Nephron (organoid): ENCODE data around the gene VEZF1.

ENCODE experiments used
- H3K27ac Mint-ChIP-seq, 3 experiments: 2 replicates each; pipeline ENCODE4 v1.8.0; 2020; ENCODE audit warnings: mixed read lengths in 3 of 3, mild to moderate bottlenecking in 2 of 3, moderate library complexity in 1 of 3
- H3K27me3 Mint-ChIP-seq: 2 replicates; pipeline ENCODE4 v1.8.0; 2021; ENCODE audit warnings: low read depth, mild to moderate bottlenecking, moderate library complexity, mixed read lengths
- H3K36me3 Mint-ChIP-seq: 2 replicates; pipeline ENCODE4 v1.8.0; 2020; ENCODE audit warnings: low read depth, mixed read lengths
- H3K4me1 Mint-ChIP-seq: 2 replicates; pipeline ENCODE4 v1.8.0; 2020; ENCODE audit warnings: mixed read lengths
- H3K4me3 Mint-ChIP-seq, 3 experiments: 2 replicates each; pipeline ENCODE4 v1.8.0; 2020; ENCODE audit warnings: mild to moderate bottlenecking in 3 of 3, mixed read lengths in 3 of 3, moderate library complexity in 2 of 3
- H3K9me3 Mint-ChIP-seq: 2 replicates; pipeline ENCODE4 v1.8.0; 2020; ENCODE audit warnings: mixed read lengths
- CTCF ChIP-seq, 3 experiments: fragments of 200-600 bp; sonication (generic); IDR thresholded peaks; one replicate each; pipeline ENCODE4 v1.5.0; 2021; ENCODE audit warnings: antibody characterized with exemption in 3 of 3; ENCODE audit not compliant: unreplicated experiment in 3 of 3

The VEZF1 gene

DNA sequence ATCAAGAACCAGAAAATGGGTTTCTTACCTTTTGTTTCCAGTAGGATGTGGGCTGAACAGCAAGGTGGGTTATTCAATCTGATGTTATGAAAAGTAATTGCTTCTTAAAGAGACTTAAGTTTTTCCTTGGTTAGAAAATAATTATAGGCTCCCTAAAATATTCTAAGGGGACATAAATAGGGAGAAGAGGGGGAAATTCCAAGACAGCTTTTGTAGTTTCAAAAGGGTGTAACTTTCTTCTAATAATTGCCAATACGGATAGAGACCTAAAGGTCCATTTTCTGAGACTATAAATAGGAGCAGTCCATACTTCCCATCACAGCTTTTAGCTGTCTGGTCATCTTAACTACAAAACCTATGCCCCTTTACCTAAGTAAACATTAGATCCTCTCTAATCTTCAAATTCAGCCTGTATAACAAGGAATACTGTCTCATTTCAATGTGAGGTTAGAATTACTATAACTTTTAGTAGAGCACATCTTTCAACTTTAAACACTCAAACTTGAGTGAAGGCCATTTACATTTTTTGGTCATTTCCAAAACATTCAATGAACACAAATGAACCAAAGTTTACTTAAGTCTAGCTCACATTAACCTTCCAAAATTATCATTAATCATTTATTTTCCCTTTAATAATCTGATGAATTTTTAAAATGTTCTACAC lies 13.5 kb upstream of the VEZF1 start:
- Mint-ChIP-seq H3K4me3 (no peak overlapping the region), H3K36me3 (peaks cover 68% of the 10 kb centered on the region), H3K27me3 (no peaks in the 10 kb centered on the region), H3K4me1 (peaks cover 49% of the 10 kb centered on the region), H3K27ac (no peak overlapping the region), H3K9me3 (no peaks in the 10 kb centered on the region)
- no peak for TF ChIP-seq CTCF (IDR thresholded peaks at IDR 0.05; ENCODE audit: unreplicated experiment in 3 of 3)

GRCh38 chr17:57999496-58000017 lies 11.5 kb upstream of the VEZF1 start:
- H3K27me3 Mint-ChIP-seq = no peaks in the 10 kb centered on the region
- no peak overlapping the region for H3K4me3 Mint-ChIP-seq
- H3K9me3 Mint-ChIP-seq = no peaks in the 10 kb centered on the region
- peak overlapping the region; percentile 23 to 38 (median 34) for H3K27ac Mint-ChIP-seq
- H3K36me3 Mint-ChIP-seq = peaks cover 53% of the 10 kb centered on the region
- TF ChIP-seq CTCF (IDR thresholded peaks at IDR 0.05; ENCODE audit: unreplicated experiment in 3 of 3) = peak; percentile 82 to 89 (median 83)
- H3K4me1 Mint-ChIP-seq = peaks cover 37% of the 10 kb centered on the region

DNA sequence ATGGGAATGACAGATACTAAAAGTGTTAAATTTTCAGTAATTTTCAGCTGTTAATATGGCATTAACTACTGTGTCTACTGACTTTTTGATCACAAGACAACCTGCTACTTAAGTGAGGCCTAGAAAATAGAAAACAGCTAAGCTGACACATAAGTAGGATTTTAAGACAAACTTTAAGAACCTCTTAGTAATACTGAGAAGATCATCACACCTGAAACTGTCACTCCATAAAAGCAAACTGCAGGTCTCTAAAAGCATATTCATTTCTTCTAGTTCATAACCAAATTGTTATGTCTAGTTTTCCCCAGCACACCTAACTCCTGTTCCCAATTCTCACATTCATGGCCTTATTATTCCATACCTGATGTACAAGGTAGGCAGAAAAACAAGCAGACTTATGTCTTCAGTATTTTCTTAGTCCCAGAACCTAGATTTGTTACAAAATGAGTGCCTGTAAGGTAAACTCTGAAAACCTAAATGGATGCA lies 11.0 kb upstream of the VEZF1 start:
- Mint-ChIP-seq H3K9me3 (no peaks in the 10 kb centered on the region), H3K27ac (peak overlapping the region; percentile 23 to 38 (median 34))

DNA sequence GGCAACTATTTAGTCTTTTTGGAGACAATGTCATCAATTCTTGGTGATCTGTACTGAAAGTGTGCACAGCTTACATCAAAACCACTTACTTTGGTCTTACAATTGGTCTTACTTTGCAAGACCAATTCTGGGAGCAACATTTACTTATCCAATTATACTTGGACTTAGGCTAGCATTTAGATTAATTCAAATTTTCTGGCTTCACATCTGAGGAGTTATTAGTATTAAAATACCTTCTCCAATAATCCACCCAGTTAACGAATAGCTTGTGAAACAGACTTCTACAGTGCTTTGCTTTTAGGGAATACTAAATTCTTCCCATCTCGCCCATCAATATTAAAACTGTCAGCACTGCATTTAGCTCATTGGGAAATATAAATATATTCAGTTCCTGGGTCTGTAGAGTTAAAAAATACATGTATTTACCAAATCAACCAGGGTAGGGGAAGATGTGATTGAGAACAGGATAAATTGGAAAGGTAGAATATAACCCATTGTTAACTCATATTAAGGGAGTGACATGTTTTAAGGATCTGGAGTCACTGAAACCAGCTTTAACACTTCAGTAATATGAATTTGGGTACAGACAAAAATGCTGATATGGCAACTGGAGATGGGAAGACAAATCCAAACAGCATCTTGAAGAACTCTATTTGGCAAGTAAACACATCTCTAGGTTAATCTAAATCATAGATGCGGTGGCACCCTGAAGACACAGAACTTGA lies 9.2 kb upstream of the VEZF1 start:
- Mint-ChIP-seq H3K9me3 (no peaks in the 10 kb centered on the region), H3K4me1 (peaks cover 35% of the 10 kb centered on the region), H3K27ac (no peak overlapping the region), H3K36me3 (peaks cover 31% of the 10 kb centered on the region), H3K27me3 (no peaks in the 10 kb centered on the region), H3K4me3 (no peak overlapping the region)
- no peak for TF ChIP-seq CTCF (IDR thresholded peaks at IDR 0.05; ENCODE audit: unreplicated experiment in 3 of 3)

More for the DNA sequence above, 11.0 kb upstream of the VEZF1 start:
- H3K36me3 Mint-ChIP-seq = peaks cover 49% of the 10 kb centered on the region
- H3K4me3 Mint-ChIP-seq = no peak overlapping the region
- no peak for TF ChIP-seq CTCF (IDR thresholded peaks at IDR 0.05; ENCODE audit: unreplicated experiment in 3 of 3)
- peaks cover 37% of the 10 kb centered on the region for H3K4me1 Mint-ChIP-seq
- no peaks in the 10 kb centered on the region for H3K27me3 Mint-ChIP-seq

DNA sequence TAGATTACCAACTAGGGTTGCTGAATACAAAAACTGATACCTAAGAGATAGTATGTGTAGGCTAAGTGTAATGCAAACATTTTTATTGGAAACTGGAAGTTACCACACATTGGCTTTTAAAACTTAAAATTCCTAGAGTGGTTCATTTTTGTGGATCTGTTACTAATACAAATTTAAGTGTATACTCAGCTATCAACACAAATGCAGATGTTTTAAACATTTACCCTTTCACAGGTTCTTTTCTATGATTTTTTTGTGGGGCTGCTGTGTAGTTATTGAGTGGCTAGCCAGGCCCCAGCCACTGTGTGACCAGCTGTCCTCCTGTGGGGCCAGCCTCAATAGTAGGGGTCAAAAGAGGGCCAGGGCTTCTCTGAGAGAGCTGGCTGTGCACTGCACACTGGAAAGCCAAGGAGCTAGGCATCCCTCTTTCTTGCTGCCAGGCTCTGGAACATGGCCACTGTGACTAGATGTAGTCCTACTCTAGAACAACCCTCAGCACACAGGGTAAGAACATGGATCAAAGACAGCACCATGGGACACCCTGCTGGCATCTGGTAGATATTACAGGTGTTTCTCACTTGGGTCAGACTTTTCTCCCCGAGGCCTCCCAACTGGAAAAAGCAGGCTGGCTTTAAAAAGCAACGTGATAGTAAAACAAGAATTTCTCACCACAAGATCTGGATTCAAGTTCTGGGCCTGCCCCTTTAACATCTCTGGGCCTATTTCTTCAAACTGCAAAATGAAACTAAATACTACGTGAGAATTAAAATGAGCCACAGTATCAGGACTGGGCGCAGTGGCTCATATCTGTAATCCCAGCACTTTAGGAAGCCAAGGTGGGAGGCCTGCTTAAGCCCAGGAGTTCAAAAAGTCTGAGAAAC lies 7.3 kb upstream of the VEZF1 start:
- peak overlapping the region; percentile 7 to 48 (median 15) for H3K27ac Mint-ChIP-seq
- H3K27me3 Mint-ChIP-seq = no peaks in the 10 kb centered on the region
- TF ChIP-seq CTCF (IDR thresholded peaks at IDR 0.05; ENCODE audit: unreplicated experiment in 3 of 3) = peak; percentile 64 to 67 (median 64)
- H3K36me3 Mint-ChIP-seq = peaks cover 23% of the 10 kb centered on the region
- H3K9me3 Mint-ChIP-seq = no peaks in the 10 kb centered on the region
- peaks cover 52% of the 10 kb centered on the region for H3K4me1 Mint-ChIP-seq
- H3K4me3 Mint-ChIP-seq = no peak overlapping the region
